PC-9 (cell line): ENCODE data around the gene ACO1.

Experiments used
- CTCF ChIP-seq: fragments of 200-600 bp; sonication (generic); conservative IDR thresholded peaks from 2 replicates; pipeline ENCODE4 v1.6.1; 2017; ENCODE audit warnings: mixed run types, antibody characterized with exemption, mild to moderate bottlenecking, moderate library complexity
- EZH2 ChIP-seq: fragments of 200-600 bp; sonication (generic); IDR thresholded peaks from 2 replicates; pipeline ENCODE4 v1.8.0; 2017; ENCODE audit warnings: antibody characterized with exemption, low read depth

DNA sequence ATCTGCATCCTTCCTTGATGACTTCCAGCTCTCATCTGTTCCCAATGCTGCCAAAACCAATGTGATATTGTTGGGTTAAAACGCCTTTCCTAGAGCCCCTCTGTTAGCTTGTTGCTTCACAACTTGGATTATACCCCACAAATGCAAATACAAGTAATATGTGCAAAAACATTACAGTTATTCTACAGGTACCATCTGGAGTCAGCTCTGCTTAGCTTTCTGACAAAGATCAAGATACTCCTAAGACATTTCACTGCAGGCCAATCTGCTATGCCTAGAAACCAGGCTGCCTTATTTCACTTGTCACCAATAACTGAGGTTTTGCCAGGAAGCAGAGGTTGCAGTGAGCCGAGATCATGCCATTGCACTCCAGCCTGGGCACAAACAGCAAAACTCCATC lies 36.9 kb upstream of the ACO1 start:
- TF ChIP-seq CTCF (no peak), EZH2 (no peak)
